ENCODE data around the gene ADPRHL1. TPM values are rescaled to one million over a fixed set of nuclear protein-coding genes. Genes with fewer than 3 reads are reported as not detected.

ADPRHL1 gene
- total RNA-seq, result 3.8 and 5.6 TPM in 2 replicates

DNA sequence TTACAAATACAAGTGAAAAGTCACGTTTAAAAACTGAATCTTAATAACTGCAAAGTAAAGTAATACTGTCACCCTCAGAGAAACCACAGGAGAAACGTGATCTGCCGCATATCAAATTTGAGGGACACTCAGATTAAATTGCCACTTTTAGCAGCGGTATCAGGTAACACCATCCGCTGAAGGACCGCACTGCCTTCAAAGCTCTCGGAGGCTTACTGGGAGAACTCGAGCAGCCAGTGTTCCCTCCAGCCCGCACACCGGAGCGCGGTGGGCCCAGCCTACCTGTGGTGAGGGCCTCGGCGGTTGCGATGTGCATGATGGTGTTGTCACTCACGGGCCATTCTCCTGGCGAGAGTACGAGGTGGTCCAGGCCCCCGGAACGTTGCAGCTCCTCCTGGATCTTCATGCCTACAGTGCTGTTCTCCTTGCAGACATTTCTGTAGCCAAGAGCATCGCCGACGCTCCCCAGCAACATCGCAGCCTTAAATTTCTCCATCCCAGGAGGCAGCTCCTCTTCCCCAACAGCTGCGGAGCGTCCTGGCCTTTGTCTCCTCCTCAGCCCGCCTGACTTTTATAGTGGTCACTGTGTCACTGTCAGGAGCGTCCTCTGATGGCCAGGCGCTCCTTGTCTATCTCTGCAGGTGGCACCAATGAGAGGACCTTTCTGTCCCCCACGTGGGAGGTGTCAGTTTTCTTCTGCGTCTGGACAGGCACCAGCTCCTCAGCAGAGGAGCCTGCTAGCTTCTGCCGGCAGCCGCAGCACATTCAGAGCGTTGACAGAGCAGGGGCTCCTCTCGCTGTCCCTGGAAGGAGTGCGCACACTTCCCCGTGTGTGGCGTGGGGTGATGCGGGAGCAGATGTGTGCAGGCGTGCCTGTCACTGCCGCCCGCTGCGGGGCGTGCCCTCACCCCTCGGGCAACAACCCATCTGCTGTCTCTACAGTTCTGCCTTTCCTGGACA lies at the start of gene ADPRHL1:
TSS of gene ADPRHL1 (minus strand) at position 547 of the 960 bp plus-strand sequence. CDS start at position 496, 51 bp downstream.
- DNase-seq (ENCODE audit: low read depth), result no peak

DNA sequence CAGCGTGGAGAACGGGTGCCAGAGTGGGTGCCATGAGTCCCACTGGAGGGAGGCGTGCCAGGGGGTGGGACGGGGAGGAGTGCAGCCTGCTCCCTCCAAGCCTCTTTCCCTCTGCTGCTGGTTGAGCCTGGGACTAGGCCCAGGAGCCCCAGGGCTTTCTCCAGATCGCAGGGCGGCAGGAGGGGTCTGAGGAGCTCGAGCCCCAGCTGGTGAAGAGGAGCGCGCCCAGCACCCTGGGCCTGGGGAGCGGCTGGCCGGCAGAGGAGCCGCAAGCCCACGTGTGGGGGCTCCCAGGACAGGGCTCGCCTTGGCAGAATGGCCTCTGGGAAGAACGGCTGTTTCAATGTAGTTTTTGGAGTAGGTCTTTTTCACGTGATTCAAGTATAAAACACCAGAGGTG lies 49.4 kb upstream of the ADPRHL1 start:
- no peak for DNase-seq (ENCODE audit: low read depth)

DNA sequence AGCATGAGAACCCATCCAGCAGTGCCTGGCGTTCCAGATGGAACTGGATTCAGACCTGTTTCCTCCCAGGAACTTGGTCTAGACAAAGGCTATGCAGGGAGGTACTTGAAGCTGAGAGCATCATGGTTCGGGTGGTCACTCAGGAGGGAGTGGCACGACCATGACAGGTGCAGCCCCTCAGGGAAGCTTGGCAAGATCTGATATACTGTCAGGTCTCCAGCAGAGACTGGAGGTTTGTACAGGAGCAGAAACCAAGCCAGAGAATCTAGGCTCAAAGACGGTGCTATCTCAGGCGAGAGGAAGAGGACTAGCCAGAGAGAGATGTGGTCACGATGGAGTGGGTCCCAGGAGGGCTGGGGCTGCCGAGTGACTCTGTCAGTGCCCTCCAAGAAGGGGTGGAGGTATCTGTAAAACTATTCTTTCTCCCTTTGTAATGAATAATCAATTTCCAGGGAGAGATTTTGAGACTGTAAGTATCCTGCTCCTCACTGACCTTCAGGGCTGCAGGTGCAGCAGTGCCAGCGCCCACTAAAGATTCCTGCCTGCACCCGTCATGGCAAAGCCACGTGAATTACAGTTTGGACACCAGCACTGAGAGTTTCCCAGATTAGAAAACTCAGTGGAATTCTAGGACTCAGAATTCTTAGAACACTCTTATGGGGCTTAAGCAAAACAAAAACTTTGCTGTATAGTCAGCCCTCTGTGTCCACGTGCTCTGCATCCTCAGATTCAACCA lies 47.4 kb upstream of the ADPRHL1 start:
- DNase-seq (ENCODE audit: low read depth), result no peak

DNA sequence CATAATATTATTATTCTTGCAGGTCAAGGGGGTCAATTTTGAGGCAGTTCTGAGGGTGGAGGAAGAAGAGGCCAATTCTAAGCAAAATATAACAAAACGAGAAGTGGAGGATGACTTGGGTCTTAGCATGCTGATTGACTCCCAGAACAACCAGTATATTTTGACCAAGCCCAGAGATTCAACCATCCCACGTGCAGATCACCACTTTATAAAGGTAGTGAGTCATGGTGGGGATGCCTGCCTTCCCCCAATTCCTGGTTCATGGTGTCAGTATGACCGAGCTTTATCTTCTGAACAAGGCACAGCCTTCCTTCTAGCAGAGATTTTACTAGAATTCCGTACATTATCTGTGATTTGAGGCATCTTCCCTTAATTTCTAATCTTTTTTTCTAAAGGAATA lies 46.6 kb upstream of the ADPRHL1 start:
- DNase-seq (ENCODE audit: low read depth), result no peak

DNA sequence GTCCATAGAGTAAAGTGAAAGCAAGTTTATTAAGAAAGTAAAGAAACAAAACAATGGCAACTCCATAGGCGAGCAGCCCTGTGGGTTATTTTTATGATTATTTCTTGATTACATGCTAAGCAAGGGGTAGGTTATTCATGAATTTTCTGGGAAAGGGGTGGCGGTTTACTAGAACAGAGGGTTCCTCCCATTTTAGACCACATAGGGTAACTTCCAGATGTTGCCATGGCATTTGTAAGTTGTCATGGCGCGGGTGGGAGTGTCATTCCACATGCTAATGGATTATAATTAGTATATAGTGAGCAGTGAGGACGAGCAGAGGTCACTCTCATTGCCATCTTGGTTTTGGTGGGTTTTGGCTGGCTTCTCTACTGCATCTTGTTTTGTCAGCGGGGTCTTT lies 45.6 kb upstream of the ADPRHL1 start:
- DNase-seq (ENCODE audit: low read depth), result no peak

DNA sequence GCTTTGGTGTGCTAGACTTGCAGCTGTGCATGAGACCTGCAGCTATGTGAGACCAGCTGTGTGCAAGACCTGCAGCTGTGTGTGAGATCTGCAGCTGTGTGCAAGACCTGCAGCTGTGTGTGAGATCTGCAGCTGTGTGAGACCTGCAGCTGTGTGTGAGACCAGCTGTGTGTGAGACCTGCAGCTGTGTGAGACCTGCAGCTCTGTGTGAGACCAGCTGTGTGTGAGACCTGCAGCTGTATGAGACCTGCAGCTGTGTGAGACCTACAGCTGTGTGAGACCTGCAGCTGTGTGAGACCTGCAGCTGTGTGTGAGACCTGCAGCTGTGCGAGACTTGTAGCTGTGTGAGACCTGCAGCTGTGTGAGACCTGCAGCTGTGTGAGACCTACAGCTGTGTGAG lies 43.9 kb upstream of the ADPRHL1 start:
- DNase-seq (ENCODE audit: low read depth), result no peak

- no peak for DNase-seq (ENCODE audit: low read depth)
Observed at GRCh38 chr13:113495494-113496210, 42.4 kb upstream of the ADPRHL1 start.

DNA sequence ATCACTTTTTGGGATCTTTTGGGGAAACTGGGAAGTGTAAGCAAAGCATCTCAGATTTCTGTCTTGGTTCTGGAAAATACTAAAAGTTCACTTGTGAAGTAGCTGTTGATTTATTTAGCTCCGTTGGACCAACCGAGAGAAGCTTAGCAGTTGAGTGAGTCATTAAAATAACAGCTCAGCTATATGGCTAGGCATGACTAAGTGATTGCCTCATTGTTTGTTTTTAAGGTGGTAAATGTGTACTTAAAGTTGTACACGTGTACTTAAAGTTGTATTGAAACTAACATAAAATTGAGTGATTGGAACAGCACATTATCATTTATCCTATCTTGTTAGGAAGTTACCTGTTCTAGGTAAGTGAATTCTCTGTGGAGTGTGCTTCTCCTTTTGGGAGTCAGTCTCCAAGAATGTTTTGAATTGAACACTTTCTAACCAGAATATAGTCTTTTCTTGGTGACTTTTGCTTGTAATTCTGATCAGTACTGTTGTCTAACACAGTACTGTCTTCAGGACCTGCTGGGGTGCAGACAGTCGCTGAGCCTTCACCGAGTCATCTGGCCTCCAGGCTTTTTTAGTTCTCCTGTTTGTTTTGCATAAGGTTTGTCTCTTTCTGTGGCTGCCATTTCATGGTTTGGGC lies 40.1 kb upstream of the ADPRHL1 start:
- peak; percentile 99 for DNase-seq (ENCODE audit: low read depth)

DNA sequence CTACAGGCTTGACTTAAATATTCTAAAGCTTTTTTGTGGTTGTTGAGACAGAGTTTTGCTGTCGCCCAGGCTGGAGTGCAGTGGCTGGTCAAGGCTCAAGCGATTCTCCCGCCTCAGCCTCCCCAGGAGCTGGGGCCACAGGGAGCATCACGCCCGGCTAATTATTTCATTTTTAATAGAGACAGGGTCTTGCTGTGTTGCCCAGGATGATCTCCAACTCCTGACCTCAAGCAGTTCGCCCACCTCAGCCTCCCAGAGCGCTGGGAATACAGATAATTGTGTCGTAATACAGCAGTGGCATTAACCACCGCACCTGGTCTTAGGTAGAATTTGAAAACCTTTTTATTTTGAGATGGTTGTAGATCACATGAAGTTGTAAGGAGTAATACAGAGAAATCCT lies 38.7 kb upstream of the ADPRHL1 start:
- DNase-seq (ENCODE audit: low read depth), result no peak

- no peak for DNase-seq (ENCODE audit: low read depth)
Observed at GRCh38 chr13:113491418-113491883, 38.2 kb upstream of the ADPRHL1 start.

DNA sequence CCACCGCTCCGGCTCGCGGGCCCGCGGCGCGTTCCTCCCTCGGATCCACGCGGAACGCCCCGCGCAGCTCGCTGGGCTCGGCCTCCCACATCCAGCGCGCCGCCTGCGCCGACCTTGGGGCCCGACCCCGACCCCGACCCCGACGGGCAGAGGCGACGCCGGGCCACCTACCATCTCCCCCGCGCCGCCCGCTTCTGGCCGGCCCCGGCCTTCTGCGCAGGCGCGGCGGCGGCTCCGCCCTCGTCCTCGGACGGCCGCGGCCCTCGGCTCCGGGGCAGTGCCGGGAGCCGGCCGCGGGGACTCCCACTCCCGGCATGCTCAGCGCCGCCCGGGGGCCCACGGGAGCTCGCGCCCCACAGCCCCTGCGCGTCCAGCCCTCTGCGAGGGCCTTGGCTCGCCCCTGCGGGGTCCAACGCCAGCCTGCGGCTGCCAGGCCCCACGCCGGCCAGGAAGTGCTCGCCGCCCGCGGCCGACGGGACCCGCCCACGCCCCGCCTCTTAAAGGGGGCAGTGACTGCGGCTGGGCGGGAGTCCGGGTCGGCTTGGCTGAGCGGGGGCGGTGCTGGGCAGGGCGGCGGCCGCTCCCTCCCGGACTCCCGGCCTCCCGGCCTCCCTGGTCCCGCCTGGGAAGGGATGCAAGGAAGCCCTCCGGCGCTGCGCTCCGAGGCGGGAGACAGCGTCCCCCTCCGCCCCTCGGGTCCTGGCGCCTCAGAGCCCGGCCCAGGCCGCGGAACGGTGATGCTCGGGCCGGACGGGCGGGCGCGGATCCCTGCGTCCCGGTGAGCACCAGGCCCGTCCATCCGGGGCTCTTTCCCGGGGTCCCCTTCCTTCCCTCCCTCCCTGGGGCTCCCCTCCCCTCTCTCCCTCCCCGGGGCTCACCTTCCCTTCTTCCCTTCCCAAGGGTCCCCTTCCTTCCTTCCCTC lies 37.5 kb upstream of the ADPRHL1 start, which contains the start of gene DCUN1D2:
TSS of gene DCUN1D2 (minus strand) at position 216 of the 922 bp plus-strand sequence. CDS start at position 174, 42 bp downstream.
- DNase-seq (ENCODE audit: low read depth), result peak; percentile 83

GRCh38 chr13:113489549-113490495 lies 36.5 kb upstream of the ADPRHL1 start:
- peak; percentile 52 for DNase-seq (ENCODE audit: low read depth)

- no peak for DNase-seq (ENCODE audit: low read depth)
Observed at GRCh38 chr13:113489171-113489548, 35.9 kb upstream of the ADPRHL1 start.

DNA sequence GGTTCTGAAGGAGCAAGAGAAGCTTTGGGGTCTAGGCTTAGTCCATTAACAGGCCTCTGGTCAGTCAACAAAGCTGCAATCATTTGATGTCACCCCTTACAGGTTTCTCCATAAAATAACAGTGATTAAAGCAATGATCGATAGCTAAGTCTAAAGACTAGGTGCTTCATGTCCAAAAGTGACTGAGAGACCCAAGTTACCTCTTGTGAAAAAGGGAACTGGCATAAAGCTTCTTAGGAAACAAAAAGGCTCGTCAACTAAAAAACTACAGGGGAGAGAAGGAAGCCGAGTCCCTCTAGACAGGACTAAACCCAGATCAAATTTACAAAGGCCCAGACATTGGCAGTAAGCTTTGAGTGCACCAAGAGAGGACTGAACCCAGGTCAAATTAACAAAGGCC lies 35.0 kb upstream of the ADPRHL1 start:
- DNase-seq (ENCODE audit: low read depth), result no peak

- DNase-seq (ENCODE audit: low read depth), result no peak
Observed at GRCh38 chr13:113486698-113487097, 33.4 kb upstream of the ADPRHL1 start.

DNA sequence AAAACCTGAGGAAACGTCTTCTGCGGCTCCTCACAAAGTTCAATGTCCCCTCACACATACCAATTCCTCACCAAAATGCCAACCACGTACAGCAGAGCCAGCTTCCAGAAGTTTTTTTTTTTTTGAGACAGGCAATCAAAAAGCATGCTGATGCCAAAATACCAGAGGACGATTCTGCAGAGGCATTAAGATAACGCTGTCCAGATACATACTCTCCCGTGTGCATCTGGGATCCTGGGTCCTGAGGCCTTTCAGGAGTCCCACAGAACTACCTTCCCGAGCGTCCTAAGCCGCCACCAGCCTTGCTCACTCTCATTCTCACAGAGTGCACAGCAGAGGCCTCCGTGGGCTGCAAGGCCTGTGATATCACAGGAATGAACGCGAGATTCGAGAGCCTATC lies 32.3 kb upstream of the ADPRHL1 start:
- DNase-seq (ENCODE audit: low read depth), result no peak

DNA sequence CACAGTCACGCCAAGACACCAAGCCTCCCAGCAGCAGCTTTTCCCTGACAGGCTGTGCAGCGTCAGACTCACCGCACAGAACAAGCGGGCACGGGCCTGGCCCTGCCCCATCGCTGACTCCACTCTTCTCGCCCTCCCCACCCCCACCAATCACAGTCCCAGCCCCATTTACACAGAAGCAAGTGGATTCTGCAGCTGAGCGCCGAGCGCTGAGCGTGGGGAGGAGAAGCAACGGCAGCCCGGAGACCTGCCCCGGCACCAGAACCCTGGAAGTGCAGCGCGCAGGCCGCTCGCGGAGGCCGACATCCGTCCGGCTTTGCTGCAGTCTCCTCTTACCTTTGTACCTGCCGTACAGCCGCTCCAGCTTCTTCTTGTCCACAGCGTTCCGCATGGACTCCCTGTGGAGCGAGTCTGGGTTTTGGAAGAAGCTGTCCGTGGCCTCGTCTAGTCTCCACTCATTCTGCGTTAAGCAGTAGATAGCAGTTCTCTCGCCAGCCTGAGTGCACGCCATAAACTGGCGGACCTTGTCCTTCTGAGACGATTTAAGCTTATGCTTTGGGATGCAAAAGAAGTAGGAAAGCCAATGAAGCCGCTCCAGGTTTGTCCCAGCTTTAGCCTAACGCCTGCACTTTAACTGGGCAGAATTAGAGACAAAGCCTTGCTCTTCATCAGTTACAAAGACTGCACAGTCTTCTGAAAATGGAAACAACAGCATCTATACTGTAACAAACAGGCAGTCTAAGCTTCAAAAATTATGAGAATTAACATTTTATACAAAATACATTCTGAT lies 30.4 kb upstream of the ADPRHL1 start:
- DNase-seq (ENCODE audit: low read depth), result peak; percentile 11

GRCh38 chr13:113483081-113483480 lies 29.8 kb upstream of the ADPRHL1 start:
- DNase-seq (ENCODE audit: low read depth), result no peak
